ENCODE data around the gene PATL2. TPM values are rescaled to one million over a fixed set of nuclear protein-coding genes. Genes with fewer than 3 reads are reported as not detected.

Gene PATL2
- total RNA-seq, 2 experiments from 2014 or later = 4.8 to 5.4 TPM

DNA sequence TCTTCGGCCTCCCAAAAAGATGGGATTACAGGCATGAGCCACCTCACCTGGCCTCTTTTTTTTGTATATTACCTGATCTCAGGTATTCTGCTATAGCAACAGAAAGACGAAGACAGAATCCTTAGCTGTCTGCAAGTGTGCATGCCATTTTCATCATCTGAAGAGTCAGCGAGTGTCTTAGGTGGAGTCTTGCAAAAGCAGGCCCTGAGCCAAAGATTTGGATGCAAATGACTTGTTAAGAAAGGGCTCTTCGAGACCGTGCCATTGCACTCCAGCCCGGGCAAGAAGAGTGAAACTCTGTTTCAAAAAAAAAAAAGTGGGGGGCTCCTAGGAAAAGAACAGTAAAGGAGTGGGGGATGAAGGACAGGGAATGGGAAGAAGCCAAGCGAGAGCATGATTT, 15.0 kb upstream of the PATL2 start:
- POLR2A ChIA-PET = interaction anchor here (3.8 to 14.1 kb wide), 3 partner anchors 10 to 62 kb away, joined by 30 to 429 read pairs (median 98); partner anchors contain the start of genes B2M, PATL2, SPG11 and TRIM69
- CTCF ChIA-PET = interaction anchor here (0.8 to 14.0 kb wide), 5 partner anchors 10 to 60 kb away, joined by 3 to 168 read pairs (median 8); partner anchors contain the start of genes B2M, PATL2, SPG11 and TRIM69

DNA sequence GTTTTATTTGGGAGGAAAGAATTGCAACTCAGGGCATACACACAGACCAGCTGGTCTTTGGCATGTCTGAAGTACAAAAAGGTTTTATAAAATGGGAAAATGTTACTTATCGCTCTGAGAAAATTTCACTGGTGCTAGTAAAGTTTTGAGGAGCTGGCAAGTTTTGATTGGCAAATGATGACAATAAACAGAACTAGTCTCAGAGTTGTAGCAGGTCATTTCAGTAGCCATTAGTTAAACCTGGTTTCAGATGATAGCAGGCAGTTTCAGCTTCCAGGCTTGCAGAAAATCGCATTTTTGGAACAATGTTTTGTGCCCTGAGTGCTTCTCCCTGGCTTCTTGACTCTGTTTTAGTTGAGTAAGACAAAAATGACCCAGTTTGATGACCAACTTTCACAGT, 10.9 kb upstream of the PATL2 start:
- POLR2A ChIA-PET = interaction anchor here (3.2 to 12.9 kb wide), 3 partner anchors 10 to 59 kb away, joined by 17 to 429 read pairs (median 45); partner anchors contain the start of genes B2M, PATL2, SPG11 and TRIM69
- CTCF ChIA-PET = interaction anchor here (3.7 to 12.7 kb wide), 3 partner anchors 9 to 58 kb away, joined by 28 to 134 read pairs (median 31); partner anchors contain the start of genes B2M, PATL2, SPG11 and TRIM69

DNA sequence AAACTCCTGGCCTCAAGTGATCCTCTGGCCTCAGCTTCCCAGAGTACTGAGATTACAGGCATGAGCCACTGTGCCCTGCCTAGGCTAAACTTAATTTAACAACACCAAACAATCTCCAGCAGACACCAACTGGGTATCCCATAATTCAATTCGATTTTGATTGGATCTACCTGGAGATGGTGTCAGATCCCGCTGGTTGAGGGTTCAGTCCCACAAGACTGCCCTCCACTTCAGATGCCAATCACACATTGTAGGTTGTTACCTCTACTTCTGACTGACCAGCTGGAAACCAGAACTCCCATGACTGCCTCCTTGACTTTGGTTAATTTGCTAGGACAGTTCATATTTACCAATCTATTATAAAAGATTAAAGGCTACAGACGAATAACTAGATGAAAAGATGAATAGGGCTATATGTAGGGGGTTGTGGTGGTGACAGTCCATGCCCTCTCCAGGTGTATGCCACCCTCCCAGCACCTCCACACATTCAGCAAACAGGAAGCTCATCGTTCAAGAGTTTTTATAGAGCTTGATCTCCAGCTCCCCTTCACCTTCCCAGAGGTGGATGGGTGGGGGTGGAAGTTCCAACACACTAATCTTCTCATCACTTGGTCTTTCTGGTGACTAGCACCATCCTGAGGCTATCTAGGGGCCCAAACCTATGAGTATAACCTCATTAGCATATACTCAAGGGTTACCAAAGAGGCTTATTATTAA, 9.5 kb upstream of the PATL2 start:
- ChIA-PET POLR2A (interaction anchor here (2.0 to 12.9 kb wide), 4 partner anchors 8 to 57 kb away, joined by 7 to 429 read pairs (median 31); partner anchors contain the start of genes B2M, PATL2, SPG11 and TRIM69), CTCF (interaction anchor here (1.1 to 5.3 kb wide), 4 partner anchors 8 to 57 kb away, joined by 3 to 31 read pairs (median 16); partner anchors contain the start of genes SPG11 and TRIM69)

DNA sequence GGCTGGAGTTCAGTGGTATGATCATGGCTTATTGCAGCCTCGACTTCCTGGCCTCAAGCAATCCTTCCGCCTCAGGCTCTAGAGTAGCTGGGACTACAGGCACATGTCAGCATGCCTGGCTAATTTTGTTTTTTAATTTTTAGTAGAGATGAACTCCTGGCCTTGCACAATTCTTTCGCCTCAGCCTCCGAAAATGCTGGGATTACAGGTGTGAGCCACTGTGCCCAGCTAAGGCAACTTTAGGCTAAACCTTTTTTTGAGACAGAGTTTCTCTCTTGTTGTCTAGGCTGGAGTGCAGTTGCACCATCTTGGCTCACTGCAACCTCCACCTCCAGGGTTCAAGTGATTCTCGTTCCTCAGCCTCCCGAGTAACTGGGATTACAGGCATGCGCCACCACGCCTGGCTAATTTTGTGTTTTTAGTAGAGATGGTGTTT, 8.9 kb upstream of the PATL2 start:
- POLR2A ChIA-PET = interaction anchor here (2.0 to 12.9 kb wide), 4 partner anchors 8 to 57 kb away, joined by 7 to 429 read pairs (median 32); partner anchors contain the start of genes B2M, PATL2, SPG11 and TRIM69
- CTCF ChIA-PET = interaction anchor here (1.1 to 5.3 kb wide), 5 partner anchors 9 to 56 kb away, joined by 3 to 31 read pairs (median 5); partner anchors contain the start of genes PATL2, SPG11 and TRIM69

DNA sequence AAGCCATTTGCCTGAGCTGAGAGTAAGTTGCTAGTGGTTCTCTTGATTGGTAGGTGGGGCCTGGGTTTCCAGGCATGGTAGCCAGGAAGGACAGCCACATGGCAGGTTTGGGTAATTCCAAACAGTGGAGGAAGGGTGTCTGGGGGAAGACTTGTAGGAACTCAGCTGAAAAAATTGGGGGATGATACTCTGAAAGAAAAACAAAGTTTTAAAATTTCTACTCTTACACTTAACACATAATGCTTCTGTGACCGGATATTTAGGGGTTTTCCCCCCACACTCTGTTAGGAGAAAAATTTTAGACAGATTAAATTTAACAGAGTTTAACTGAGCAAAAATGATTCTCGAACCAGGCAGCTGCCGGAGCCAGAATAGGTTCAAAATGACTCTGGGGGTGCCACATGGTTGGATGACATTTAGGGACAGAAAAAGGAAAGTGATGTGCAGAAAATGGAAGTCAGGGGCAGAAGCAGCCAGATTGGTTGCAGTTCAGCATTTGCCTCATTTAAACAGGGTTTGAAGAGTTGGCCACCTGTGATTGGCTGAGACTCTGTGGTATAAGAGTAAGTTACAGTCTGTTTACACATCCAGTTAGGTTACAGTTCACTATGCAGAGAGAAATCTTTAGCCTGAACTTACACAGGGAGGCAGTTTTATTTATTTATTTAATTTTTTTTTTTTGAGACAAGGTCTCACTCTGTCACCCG, 8.3 kb upstream of the PATL2 start:
- POLR2A ChIA-PET = interaction anchor here (2.0 to 12.9 kb wide), 4 partner anchors 7 to 56 kb away, joined by 7 to 429 read pairs (median 32); partner anchors contain the start of genes B2M, PATL2, SPG11 and TRIM69

DNA sequence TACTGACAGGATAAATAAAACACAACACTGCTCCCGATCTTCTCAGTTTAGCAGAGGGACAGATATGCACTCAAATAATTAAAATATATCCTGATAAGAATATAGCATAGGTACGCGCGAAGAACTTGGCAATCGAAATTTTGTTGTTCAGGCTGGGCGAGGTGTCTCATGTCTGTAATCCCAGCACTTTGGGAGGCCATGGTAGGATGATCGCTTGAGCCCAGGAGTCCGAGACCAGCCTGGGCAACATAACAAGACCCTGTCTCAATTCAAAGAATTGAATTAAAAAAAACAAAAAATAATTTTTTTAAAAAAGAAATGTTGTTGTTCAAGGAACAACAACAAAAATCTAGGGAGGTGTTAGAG, 7.8 kb upstream of the PATL2 start:
- ChIA-PET POLR2A (interaction anchor here (2.0 to 12.9 kb wide), 4 partner anchors 7 to 56 kb away, joined by 7 to 429 read pairs (median 32); partner anchors contain the start of genes B2M, PATL2, SPG11 and TRIM69), CTCF (interaction anchor here (0.6 to 5.3 kb wide), 8 partner anchors 8 to 629 kb away, joined by 3 to 31 read pairs (median 4); partner anchors contain the start of genes PATL2, SPG11 and TRIM69)

More for the DNA sequence above, 8.3 kb upstream of the PATL2 start:
- CTCF ChIA-PET = interaction anchor here (0.6 to 5.3 kb wide), 9 partner anchors 8 to 629 kb away, joined by 3 to 31 read pairs (median 4); partner anchors contain the start of genes PATL2, SPG11 and TRIM69

DNA sequence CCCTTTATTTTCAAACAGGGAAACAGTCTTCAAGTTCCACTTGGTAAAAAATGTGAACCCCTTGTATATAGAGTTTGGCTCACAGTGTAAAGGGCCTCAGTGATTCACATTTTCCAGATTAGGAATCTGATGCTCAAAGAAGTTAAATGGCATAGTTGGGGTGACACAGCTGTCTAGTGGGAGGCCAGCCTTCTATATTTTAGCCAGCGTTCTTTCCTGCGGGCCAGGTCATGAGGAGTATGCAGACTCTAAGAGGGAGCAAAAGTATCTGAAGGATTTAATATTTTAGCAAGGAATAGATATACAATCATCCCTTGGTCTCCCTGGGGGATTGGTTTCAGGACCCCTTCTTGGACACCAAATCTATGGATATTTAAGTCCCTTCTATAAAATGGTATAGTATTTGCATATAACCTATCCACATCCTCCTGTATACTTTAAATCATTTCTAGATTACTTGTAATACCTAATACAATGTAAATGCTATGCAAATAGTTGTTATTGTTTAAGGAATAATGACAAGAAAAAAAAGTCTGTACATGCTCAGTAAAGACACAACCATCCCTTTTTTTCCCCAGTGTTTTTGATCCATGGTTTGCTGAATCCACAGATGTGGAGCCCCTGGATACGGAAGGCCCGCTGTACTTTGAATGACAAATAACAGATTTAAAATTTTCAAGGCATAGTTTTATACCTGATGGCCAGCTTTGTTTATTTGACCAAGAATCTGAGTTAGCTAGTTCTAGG, 7.2 kb upstream of the PATL2 start:
- CTCF ChIA-PET = interaction anchor here (0.9 to 10.6 kb wide), 6 partner anchors 9 to 55 kb away, joined by 4 to 134 read pairs (median 20); partner anchors contain the start of genes SPG11 and TRIM69
- POLR2A ChIA-PET = interaction anchor here (2.0 to 12.9 kb wide), 3 partner anchors 14 to 55 kb away, joined by 7 to 429 read pairs (median 19); partner anchors contain the start of genes SPG11 and TRIM69

DNA sequence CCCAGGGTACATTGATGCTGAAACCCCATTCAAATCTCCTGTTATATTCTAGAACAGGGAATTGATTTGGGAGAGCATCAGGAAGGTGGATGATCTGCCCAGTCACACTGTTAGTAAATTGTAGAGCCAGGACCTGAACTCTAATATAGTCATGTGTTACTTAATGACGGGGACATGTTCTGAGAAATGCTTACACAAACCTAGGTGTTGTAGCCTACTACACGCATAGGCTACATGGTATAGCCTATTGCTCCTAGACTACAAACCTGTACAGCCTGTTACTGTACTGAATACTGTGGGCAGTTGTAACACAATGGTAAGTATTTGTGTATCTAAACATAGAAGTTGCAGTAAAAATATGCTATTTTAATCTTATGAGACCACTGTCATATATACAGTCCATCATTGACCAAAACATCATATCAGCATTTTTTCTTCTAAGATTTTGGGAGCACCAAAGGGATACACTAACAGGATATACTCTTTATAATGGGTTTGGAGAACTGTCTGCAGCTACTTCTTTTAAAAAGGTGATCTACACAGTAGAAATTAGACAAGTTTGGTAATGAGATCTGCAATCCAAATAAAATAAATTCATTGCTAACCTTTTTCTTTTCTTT, 6.0 kb upstream of the PATL2 start:
- POLR2A ChIA-PET = interaction anchor here (7.8 to 12.9 kb wide), 2 partner anchors 15 to 52 kb away, joined by 213 to 429 read pairs; partner anchors contain the start of genes SPG11 and TRIM69
- CTCF ChIA-PET = interaction anchor here (7.5 to 10.6 kb wide), 3 partner anchors 11 to 53 kb away, joined by 65 to 134 read pairs (median 87); partner anchors contain the start of genes SPG11 and TRIM69

DNA sequence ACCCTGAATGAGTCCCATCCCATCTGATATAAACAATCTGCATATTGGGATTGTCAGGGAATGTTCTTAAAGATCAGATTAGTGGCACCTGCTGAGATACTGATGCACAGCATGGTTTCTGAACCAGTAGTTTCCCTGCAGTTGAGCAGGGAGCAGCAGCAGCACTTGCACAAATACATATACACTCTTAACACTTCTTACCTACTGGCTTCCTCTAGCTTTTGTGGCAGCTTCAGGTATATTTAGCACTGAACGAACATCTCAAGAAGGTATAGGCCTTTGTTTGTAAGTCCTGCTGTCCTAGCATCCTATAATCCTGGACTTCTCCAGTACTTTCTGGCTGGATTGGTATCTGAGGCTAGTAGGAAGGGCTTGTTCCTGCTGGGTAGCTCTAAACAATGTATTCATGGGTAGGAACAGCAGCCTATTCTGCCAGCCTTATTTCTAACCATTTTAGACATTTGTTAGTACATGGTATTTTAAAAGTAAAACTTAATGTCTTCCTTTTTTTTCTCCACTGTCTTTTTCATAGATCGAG, 4.7 kb upstream of the PATL2 start:
- POLR2A ChIA-PET = interaction anchor here (1.2 to 12.9 kb wide), 3 partner anchors 17 to 51 kb away, joined by 4 to 429 read pairs (median 213); partner anchors contain the start of genes SPG11 and TRIM69
- CTCF ChIA-PET = interaction anchor here (7.5 to 10.6 kb wide), 3 partner anchors 12 to 52 kb away, joined by 65 to 134 read pairs (median 87); partner anchors contain the start of genes SPG11 and TRIM69

- ChIA-PET POLR2A (interaction anchor here (1.2 to 12.9 kb wide), 4 partner anchors 17 to 51 kb away, joined by 4 to 429 read pairs (median 134); partner anchors contain the start of genes SPG11 and TRIM69), CTCF (interaction anchor here (7.5 to 10.6 kb wide), 3 partner anchors 13 to 52 kb away, joined by 65 to 134 read pairs (median 87); partner anchors contain the start of genes SPG11 and TRIM69)
These were observed 4.1 kb upstream of the PATL2 start for GRCh38 chr15:44715142-44715796.

DNA sequence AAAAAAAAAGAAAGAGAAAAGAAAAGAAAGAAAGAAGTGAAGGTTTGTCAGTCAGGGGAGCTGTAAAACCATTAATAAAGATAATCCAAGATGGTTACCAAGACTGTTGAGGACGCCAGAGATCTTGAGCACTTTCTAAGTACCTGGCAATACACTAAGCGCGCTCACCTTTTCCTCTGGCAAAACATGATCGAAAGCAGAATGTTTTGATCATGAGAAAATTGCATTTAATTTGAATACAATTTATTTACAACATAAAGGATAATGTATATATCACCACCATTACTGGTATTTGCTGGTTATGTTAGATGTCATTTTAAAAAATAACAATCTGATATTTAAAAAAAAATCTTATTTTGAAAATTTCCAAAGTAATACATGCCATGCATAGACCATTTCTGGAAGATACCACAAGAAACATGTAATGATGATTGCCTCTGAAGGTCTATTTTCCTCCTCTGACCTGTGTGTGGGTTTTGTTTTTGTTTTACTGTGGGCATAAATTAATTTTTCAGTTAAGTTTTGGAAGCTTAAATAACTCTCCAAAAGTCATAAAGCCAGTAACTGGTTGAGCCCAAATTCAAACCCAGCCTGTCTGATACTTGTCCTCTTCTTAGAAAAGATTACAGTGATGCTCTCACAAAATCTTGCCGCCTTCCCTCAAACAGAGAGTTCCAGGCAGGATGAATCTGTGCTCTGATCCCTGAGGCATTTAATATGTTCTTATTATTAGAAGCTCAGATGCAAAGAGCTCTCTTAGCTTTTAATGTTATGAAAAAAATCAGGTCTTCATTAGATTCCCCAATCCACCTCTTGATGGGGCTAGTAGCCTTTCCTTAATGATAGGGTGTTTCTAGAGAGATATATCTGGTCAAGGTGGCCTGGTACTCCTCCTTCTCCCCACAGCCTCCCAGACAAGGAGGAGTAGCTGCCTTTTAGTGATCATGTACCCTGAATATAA, 2.2 kb upstream of the PATL2 start:
- ChIA-PET POLR2A (interaction anchor here (0.6 to 12.9 kb wide), 10 partner anchors 9 to 286 kb away, joined by 3 to 429 read pairs (median 5); partner anchors contain the start of genes CTDSPL2, SPG11 and TRIM69), CTCF (interaction anchor here (0.7 to 10.6 kb wide), 8 partner anchors 15 to 96 kb away, joined by 3 to 134 read pairs (median 8); partner anchors contain the start of genes SPG11 and TRIM69)

DNA sequence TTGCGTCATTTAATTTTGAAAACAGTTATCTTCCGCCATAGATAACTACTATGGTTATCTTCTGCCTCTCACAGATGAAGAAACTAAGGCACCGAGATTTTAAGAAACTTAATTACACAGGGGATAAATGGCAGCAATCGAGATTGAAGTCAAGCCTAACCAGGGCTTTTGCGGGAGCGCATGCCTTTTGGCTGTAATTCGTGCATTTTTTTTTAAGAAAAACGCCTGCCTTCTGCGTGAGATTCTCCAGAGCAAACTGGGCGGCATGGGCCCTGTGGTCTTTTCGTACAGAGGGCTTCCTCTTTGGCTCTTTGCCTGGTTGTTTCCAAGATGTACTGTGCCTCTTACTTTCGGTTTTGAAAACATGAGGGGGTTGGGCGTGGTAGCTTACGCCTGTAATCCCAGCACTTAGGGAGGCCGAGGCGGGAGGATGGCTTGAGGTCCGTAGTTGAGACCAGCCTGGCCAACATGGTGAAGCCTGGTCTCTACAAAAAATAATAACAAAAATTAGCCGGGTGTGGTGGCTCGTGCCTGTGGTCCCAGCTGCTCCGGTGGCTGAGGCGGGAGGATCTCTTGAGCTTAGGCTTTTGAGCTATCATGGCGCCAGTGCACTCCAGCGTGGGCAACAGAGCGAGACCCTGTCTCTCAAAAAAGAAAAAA, 1.4 kb upstream of the PATL2 start:
- ChIA-PET CTCF (interaction anchor here (0.7 to 10.6 kb wide), 9 partner anchors 15 to 175 kb away, joined by 3 to 134 read pairs (median 5); partner anchors contain the start of genes EIF3J, SPG11 and TRIM69), POLR2A (interaction anchor here (0.6 to 12.9 kb wide), 11 partner anchors 10 to 285 kb away, joined by 3 to 429 read pairs (median 5); partner anchors contain the start of genes CTDSPL2, SPG11 and TRIM69)

DNA sequence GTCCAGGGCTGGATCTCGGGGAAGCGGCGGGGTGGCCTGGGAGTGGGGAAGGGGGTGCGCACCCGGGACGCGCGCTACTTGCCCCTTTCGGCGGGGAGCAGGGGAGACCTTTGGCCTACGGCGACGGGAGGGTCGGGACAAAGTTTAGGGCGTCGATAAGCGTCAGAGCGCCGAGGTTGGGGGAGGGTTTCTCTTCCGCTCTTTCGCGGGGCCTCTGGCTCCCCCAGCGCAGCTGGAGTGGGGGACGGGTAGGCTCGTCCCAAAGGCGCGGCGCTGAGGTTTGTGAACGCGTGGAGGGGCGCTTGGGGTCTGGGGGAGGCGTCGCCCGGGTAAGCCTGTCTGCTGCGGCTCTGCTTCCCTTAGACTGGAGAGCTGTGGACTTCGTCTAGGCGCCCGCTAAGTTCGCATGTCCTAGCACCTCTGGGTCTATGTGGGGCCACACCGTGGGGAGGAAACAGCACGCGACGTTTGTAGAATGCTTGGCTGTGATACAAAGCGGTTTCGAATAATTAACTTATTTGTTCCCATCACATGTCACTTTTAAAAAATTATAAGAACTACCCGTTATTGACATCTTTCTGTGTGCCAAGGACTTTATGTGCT, 721 bp upstream of the PATL2 start:
- CTCF ChIA-PET = interaction anchor here (1.3 to 10.6 kb wide), 9 partner anchors 16 to 175 kb away, joined by 4 to 134 read pairs (median 9); partner anchors contain the start of genes EIF3J, SPG11 and TRIM69
- POLR2A ChIA-PET = interaction anchor here (0.6 to 12.9 kb wide), 11 partner anchors 10 to 174 kb away, joined by 3 to 429 read pairs (median 5); partner anchors contain the start of genes SPG11 and TRIM69

Data from activated CD8-positive, alpha-beta memory T cell treated with anti-CD3 and anti-CD28 coated beads for 36 hours (primary cell).